Limb (tissue), 2 donors: ENCODE results near the gene RNF152.
A peak's percentile ranks its signal among the peaks of the same experiment; 100 is the strongest.

Experiments used
- DNase-seq, 2 donors: peaks; one replicate each; pipeline ENCODE4 v3.0.0-alpha.2; 2016; ENCODE audit errors: extremely low spot score in 2 of 2

The RNF152 gene, protein sequence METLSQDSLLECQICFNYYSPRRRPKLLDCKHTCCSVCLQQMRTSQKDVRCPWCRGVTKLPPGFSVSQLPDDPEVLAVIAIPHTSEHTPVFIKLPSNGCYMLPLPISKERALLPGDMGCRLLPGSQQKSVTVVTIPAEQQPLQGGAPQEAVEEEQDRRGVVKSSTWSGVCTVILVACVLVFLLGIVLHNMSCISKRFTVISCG

DNA sequence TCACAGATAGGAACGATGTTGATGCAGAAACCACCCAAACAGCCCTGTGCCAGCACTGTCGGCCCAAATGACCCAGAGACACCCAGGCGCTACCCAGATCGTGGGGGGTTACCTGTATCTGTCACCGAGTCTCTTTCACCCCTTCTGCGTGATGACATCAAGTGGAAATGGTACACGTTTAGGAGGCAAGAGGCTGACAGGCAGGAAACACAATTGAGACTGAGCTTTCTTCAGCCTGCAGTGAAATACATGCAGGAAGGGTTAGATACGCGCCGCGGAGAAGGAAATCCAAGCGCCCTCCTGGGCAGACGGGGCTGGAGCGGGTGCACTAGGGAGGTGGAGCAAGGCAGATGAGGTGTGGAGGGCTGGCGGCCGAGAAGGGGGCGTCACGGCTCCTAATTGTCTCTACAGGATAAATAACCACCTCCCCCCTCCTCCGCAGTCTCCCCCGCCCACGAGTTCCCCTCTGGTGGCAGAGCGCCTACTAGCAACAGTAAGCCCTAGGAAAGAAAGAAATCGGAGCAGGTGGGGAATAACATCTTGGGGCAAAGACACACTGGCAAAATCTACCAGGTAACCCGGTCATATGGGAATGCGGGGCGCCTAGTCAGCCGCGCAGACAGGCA is at the start of gene RNF152:
RNF152 (minus strand) TSS at position 325 of the 626 bp plus-strand sequence. CDS start 76,544 bp downstream, outside the sequence.
- DNase-seq, result peak; percentile 25 to 66

DNA sequence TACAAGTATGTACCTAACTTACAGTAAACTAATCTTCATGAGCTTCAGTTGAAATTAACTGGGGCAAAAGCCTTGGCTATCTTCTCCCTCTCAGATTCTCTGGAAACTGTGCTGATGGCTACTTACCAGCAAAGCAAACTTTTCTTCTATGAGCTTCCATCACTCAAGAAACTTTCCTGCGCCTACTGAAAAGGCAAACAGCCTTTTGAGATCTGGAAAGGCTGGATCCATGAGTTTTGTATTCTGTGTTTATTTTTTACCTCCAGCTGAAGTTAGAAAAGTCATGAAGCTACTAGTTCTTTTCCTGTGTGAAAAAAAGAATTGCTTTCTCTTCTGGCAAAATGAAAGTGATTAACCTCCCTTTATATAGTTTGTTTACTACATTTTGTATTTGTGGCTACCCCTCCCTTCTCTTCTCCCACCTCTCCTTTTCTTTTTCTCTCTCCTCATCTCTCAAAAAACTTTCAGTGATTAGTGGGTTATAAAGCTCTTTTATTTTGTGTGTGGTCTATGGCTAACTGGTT is 49.2 kb upstream of the RNF152 start:
- no peak for DNase-seq

DNA sequence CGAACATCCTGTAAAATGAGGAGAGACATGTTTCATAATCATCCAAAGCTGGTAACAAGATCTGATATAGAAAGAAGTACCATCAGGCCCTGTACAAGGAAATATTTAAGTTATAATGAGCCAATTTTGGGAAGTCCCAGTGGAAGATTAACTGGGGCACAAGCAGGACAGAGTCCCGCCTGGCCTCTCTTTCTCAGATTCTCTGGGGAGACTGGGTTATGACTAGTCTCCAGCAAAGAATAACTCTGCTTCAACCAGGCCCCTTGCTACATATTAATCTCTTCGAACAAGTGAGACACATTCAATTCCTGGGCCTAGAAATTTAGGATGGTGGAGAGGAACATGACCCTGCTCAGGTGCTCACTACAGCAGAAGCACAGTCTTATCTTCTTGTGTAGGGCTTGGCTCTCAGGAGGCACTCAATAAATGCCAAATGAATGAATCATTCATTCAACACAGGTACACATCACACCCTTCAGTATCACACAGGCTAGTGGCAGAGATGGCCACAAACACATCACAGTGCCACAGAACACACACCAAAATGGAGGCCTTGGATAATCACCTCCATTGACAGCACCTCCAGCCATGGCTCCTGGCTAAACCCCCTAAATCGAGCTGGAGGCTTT is 46.4 kb upstream of the RNF152 start:
- no peak for DNase-seq

DNA sequence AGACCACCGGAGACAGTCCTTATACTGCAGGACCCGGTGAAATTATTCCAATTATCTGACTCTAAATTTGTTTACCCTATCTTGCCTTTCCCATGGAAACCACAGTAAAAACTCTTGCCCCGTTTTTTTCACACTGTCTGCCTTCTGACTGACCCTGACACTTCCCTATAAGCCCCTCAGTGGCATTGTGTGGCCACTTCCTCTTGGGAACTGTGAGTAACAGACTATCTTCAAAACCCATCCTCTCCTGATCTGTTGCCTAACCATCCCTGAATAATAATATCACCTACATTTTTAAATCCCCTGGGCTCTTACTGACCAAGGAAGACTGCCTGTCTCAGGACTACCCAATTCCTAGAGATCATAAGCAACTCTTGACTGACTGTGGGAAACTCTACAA is 42.6 kb upstream of the RNF152 start:
- no peak for DNase-seq

DNA sequence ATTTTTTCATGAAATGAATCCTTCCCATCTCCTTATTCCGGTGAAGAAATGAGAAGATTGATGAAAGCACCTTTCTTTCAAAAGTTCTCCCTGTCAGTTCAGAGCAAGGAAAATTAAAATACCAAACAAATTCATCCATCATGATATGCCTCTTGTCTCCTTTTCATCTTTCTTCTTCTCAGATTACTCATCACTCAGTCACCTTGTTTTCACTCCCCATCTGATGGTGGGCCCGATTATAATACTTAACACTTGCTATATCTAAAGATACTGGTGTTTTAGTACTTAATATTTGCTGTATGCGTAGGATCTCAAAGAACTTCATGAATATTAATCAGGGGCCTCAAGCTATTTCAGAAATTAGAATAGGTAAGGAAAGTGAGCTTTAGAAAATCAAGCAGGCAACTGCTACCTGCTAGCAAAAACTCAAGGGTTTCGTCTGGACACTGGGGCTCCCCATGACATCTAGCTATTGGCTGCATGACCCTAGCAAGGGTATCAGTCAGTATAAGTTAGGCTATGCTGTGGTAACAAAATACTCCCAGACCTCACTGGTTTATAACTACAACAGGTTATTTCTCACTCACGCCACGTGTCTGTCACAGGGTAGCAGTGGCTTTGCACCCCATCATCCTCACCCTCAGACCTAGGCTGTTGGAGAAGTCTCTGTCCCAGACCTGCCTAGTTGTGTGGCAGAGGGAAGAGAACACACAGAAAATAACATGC is 39.0 kb upstream of the RNF152 start:
- no peak for DNase-seq

DNA sequence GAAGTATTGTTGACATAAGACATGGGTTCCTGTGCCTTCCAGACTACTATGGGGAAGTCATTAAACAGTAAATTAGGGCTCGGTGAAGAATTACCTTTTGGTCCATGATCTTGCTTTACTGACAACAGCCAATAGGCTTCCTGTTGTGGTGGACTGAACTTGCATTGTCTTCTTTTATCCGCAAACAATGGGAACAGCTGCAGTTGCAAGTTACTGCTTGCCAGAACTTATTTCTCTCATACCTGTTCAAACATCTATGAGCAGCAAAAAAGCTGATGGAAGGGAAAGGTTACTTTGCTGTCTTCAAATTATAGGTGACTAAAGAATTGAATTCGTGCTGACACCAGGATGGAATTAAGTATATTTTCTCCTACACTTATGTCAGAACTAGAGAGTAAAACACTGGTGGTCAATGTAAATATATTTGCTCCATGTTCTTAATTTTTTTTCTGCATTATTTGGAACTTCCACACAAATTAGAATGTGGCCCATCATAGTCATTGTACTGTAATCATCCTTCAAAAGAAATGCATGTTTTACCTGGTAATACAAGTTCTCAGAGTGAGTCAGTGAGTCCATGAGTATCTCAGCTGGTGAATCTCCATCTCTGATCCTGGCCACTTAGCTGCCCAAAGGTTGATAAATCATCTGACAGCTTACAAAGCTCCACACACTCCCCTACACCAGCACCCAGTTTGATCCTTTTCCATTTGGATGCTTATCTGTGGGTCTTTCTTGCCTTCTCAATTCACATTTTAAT is 37.3 kb upstream of the RNF152 start:
- no peak for DNase-seq

DNA sequence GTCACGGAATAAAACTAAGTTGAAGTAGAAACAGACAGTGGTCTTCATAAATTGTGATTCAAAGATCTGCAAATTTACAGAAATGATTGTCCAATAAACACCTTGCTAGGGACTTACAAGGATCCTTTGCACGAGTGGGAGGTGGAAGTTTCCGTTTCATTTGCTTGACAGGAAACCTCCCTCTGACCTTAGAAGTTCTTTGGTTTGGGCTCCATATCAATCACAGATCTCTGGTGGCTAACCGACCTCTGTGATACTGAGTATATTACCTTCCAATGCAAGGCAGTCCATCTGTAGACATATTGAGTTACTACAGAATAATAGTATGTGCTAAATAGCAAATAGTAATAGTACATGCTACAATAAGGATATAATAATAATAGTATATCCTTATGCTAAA is 33.7 kb upstream of the RNF152 start:
- no peak for DNase-seq

DNA sequence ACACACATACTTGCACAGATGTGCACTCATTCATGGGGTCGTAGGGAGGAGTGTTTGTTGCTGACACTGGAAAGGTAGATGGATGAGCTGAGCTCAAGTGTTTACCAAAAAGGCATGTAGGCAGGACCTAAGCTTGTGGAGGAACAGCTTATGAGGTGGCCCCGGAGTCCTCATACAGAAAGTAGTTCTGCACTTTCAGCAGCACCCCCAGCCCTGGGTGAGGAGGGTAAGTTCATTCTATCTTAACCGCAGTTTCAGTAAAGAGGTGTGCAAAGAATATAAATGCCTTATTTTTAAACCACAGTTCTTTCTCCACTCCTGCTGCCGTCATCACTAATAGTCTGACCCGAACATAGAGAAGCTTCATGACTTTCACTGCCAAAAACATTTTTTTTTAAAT is 31.7 kb upstream of the RNF152 start:
- DNase-seq, result no peak

DNA sequence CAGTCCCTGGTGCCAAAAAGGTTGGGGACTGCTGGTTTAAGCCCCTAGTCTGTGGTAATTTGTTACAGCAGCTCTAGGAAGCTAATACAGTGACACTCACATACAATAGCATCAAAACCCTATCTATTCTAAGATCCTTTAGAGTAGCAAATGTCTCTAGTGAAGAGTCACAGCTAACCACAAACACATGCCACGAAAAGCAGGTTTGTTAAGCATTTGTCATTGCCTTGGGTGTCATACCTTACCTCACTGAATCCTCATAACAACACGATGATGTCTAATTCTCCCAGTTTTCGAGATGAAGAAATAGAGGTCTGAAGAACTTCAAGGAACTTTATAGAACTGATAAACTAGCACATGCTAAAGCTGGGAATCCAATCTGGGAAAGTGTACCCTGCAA is 29.6 kb upstream of the RNF152 start:
- no peak for DNase-seq

DNA sequence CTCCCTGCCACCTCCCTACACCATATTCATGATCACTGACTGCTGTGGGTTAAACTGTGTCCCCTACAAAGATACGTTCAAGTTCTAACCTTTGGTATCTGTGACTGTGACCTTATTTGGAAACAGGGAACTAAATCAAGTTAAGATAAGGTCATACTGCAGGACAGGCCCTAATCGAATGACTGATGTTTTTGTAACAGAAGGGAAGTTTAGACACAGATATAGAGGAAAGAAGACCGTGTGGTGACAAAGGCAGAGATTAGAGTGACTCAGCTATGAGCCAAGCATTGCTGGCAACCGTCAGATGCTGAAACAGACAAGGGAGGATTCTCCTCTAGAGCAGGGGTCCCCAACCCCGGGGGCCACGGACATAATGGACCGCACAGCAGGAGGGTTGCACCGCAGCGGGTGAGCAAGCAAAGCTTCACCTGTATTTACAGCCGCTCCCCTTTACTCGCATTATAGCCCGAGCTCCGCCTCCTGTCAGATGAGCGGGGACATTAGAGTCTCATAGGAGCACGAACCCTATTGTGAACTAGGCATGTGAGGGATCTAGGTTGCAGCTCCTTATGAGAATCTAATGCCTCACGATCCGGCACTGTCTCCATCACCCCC is 28.9 kb upstream of the RNF152 start:
- DNase-seq, result no peak

DNA sequence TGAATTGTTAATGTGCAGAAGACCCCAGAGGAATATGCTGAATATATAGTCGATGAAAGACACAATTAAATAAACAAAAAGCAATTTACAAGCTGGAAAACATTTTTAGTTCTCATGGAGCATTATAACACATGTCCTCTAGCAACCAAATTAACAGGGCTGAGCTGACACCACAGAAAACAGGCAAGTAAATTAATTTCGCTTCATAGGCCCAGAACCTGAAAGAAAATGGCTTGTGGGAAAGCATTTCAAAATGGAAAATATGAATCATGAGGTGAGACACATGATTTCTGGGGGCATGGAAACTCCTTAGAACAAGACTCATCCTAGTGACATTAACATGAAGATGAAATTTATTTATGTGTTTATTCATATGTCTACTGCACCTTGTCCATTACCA is 25.0 kb upstream of the RNF152 start:
- no peak for DNase-seq

DNA sequence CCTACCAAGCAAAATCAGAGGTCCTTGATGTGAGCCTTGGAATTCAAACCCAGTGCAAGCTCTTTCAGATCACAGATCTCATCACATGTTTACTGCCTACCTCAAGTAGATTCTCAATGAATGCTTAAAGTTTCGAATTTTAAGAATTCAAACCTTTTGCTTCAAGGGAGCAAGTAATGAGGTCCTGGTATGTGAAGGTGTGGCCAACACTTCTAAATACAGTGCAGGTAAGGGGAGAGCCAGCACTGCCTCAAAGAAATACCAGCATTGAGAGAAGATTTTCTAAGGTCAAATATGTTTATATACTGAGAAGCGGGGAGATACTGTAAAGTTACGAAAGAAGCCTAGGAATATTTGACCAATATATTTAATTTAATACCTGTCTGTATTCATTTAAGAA is 19.7 kb upstream of the RNF152 start:
- DNase-seq, result no peak

DNA sequence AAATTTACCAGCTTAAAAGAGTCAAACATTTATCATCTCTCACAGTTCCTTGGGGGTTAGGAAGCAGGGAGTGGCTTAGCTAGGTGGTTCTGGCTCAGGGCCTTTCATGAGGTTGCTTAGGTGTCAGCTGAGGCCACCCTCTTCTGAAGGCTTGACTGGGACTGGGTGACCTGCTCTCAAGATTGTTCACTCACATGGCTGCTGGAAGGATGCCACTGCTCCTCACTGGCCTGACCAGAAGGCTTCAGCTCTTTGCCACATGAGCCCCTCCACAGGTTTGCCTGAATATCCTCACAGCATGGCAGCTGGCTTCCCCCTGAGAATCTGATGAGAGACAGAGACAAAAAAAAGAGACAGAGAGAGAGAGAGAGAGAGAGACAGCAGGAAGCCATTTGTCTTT is 17.3 kb upstream of the RNF152 start:
- DNase-seq, result no peak

DNA sequence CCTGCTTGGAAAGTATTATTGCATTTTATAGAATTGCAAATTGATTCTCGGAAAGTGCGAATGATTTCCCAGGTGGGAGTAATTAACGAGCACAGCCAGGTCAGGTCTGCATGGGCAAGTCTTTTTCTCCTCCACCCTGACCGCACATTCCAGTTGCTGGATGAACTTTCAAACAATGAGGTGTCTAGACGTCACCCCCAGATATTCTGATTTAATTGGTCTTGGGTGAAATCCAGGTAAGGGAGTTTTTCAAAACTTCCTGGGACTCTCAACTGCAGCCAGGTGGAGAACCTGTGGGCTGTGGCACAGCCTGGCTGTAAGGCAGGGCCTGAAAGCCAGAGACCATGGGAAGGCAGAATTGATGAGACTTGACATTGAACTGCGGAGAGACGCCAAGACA is 15.9 kb upstream of the RNF152 start:
- DNase-seq, result no peak

DNA sequence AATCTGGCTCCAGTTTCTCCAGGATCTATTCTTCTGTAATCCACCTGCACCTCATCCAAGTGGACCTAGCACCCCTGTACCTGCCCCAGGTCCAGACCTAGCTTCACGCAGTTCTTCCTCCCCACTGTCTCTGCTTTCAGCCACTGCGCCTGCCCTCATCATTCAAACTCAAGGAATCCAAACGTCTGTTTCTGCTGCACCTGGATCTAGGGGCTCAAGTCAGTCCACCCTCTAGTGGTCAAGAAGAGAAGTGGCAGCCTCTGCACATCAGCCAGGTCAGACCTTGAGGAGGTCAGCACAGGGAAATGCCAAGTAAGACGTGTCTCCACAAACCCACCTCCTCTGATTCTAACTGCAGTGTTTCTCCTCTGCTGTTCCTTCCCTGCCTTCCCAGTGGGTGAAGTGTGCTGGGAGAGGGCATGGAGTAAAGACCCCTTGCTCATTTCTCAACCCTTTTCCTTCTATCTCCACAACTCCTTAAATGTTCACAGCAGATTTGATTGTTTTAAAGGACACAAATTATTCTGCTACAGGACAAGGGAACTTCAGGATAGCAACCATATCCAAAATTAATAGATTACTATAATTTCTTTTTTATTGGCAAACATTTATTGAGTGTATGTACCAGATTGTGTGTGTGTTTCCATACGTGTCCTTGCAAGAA is 8.6 kb upstream of the RNF152 start:
- peak; percentile 41 to 43 for DNase-seq

DNA sequence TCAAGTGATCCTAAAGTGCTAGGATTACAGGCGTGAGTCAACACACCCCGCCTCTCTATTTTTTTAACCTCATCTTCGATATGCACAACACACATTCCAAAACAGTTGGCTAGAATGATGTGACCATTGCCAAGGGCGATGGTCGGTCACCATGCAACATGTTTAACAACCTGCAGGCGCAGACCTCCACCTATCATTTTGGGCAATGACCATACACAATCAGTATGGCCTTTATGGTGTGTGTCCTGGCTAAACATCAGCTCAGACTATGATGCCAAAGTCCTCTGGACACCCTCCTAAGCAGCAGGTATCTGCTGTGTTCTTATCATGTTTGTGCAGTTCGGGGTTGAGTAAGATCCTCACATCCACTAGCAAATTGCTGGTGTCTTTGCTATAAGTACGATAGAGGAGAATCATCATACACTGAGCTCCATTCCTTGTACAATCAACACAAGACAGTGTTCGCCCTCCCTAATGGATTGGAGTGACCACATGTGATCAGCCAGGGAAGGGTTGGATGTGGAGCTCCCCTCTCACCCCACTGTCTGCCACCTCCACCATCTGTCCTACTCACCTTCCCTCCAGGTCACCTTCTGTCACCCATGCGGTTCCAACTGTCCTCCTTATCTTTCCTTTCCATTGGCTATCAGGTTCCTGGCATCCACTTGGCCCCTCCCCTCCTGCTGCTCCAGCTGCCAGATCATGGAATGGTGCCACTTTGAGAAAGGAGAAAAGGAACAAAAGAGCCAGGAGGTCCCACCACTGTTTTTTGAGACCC is 7.9 kb upstream of the RNF152 start:
- no peak for DNase-seq

DNA sequence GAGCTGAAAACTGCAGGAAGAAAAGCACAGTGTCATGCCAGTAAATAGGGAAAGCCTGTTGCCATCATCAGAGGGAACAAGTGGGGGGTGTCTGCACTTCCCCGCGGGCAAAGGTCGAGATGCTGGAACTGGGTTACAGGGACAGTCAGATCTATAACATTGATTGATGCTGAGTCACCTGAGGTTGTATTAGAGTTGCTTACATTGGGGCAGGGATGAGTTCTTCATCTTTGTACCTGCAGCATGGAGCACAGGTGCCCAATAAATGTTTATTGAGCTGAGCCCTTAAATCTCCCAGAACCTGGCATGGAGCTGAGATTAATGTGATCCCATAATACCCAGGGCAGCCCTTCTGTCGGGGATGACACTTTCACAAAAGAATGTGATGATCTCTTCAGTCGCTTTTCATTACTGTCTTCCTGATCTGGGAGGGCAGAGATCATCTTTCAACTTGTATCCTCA is 5.9 kb upstream of the RNF152 start:
- DNase-seq, result no peak

DNA sequence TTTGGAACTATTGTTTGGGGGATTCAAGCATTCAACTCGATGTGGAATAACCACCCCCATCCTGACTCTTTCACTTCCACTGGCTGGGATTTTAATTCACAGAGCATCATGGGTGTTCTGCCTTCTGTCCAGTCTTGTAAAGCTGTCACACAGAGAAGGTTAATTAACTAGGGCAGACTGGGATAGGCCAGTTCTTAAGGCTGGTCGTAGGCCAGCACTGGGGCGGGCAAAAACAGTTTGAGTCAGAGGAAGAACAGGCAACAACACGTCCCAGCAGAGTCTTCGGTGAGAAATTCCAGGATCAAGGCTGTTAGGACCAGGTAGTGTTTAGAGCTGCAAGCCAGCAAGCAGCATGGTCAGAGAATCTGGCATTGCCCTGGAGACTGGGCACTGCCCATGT is 4.0 kb upstream of the RNF152 start:
- DNase-seq, result no peak

DNA sequence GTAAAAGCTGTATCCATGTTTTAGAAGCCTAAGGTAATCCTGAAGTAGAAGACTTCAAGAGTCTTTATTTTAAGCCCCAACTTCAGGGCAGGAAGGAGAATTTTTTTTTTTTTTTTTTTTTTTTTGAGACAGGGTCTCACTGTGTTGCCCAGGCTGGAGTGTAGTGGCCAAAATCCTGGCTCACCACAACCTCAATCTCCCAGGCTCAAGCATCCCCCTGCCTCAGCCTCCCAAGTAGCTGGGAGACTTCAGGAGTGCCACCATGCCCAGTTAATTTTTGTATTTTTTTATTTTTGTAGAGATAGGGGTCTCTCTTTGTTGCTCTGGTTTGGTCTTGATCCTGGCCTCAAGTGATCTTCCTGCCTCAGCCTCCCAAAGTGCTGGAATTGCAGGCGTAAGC is 3.3 kb upstream of the RNF152 start:
- no peak for DNase-seq
